HUDEP-2 (cell line): ENCODE results near the gene PAOX.
A peak's percentile ranks its signal among the peaks of the same experiment; 100 is the strongest.

Experiments used
- DNase-seq, 76 experiments: peaks; one replicate each; lab custom pipeline; 2025; ENCODE audit not compliant: unreplicated experiment in 76 of 76; lab: John Stamatoyannopoulos, UW

PAOX gene

DNA sequence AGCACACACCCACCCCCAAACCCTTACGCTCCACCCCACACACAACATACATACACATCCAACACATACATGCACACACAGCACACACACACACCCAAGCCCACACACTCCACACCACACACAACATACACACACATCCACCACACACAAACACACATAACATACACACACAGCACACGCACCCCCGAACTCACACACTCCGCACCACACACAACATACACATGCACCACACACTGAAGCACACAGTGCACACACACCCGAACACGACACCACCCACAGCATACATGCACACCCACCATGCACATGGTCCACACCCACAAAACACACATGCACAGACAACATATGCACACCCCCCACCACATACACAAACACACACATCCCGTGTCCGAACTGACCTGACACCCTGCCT, 29.9 kb upstream of the PAOX start:
- DNase-seq, result no peak

GRCh38 chr10:133349577-133350011, 29.5 kb upstream of the PAOX start:
- DNase-seq, result no peak

DNA sequence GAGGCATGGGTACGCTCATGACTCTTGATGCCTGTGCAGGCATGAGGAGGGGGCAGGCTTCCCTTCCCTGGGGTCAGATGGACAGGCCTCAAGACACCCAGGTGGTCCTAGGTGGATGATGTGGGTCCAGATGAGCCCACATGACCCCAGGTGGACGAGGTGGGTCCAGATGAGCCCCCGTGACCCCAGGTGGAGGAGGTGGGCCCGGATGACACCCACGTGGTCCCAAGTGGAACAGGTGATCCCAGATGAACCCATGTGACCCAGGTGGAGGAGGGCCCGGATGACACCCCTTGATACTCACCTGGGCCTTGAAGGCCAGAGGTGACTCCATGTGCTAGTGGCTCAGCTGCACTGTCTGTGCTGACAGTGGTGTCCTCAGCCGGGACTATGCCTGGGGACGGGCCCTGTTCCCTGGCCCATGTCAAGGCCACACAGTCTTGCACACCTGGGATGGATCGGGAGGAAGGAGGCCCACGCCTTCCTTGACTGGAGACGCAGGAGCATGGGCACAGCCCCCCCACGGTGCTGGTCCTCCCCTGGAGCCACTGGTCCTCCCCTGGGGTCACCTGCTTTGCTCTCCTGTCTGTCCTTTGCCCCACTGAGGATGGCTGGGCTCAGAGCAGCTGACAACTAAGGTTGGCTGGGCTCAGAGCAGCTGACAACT, 28.6 kb upstream of the PAOX start:
- no peak for DNase-seq

GRCh38 chr10:133350950-133351329, 28.1 kb upstream of the PAOX start:
- DNase-seq, result no peak

DNA sequence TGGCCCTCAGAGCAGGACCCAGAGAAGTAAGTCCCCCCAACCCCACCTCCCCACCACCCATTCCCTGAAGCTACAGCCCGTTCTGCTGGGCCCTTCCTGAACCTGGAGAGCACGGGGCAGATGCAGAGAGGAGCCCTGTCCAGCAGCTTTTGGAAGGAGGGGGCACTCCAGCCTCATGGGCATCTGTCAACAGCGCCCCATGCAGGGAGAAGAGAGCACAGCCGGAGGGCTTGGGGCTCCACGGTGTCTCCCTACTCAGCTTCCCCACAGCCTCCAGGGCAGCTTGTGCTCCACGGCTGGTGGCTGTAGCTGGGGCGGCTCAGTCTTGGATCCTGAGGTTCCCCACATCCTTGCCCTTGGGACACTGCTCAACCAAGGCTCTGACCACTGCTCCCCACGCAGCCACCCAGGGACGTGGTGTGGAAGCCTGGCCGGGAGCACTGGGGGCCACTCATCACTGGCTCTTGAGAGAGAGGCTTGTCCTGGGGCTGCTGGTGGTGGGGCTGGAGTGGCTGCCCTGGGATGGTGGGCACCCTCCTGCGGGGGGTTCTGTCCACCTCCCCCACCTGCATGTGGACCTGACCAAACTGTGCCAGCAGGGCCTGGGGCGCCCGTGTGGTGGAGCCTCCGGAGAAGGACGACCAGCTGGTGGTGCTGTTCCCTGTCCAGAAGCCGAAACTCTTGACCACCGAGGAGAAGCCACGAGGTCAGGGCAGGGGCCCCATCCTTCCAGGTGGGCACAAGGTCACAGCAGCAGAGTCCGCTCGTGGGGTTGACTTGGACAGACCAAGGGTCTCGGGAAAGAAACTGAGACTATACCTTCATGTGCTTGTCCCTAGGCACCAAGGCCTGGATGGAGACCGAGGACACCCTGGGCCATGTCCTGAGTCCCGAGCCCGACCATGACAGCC, 27.4 kb upstream of the PAOX start:
- DNase-seq, result peak in 3 of 76 experiments; percentile 10 to 20 (median 10)

DNA sequence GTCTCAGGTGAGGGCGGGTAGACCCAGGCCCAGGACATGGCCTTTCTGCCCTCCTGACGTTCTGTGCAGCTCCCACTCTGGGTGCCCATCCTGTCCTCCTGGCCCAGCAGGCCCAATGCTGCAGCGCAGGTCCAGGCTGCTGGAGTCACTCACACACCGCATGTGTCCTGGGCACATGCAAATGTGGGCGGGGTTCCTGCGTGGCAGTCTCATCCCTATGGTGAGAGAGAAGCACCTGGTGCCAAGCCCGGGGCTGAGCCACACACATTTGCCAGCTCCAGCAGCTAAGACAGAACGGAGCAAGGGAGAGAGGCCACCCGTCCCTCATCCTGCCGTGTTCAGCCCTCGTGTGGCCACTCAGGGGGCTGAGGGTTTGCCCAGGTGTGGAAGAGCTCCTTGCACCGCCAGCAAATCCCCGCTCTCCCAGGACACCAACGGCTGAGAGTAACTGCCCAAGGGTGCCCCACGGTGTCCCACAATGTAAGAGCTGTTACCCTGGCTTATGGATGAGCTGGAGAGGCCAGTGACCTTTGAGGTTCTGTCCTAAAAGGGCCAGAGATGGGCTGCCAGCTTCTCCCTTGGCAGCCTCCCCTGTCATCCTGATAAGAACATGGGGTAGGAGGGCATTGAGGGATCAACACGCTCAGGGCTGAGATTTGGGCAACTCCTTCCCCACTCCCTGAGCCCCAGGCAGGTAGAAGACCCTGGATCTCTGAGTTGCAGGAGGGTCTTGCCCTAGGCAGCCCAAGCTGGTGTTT, 25.7 kb upstream of the PAOX start:
- no peak for DNase-seq

GRCh38 chr10:133353988-133354605, 25.0 kb upstream of the PAOX start:
- no peak for DNase-seq

DNA sequence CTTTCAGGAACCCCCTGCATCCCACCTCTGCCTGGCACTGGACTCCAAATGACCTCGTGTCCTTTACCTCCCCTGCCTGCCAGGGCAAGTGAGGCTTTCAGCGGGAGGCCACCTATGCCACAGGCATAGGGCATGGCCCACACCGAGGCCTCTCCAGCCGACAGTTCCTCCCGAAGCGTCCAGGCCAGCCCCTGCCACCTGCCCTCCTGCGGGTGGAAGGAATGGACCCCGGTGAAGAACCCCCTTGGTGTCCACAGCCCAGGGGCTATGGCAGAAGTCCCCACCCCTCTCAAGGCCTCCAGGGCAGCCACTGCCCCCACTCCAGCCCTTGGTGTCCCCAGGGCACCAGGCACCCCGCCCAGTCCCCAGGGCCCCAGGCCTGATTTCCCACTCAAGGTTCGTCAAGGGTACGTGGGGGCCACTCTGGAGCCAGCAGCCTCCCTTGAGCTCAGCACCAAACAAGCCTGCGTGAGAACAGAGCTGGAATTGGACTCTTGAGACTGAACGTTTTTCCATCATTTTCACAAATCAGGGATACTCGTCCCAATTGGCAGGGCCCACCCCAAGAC, 24.3 kb upstream of the PAOX start:
- DNase-seq, result no peak

DNA sequence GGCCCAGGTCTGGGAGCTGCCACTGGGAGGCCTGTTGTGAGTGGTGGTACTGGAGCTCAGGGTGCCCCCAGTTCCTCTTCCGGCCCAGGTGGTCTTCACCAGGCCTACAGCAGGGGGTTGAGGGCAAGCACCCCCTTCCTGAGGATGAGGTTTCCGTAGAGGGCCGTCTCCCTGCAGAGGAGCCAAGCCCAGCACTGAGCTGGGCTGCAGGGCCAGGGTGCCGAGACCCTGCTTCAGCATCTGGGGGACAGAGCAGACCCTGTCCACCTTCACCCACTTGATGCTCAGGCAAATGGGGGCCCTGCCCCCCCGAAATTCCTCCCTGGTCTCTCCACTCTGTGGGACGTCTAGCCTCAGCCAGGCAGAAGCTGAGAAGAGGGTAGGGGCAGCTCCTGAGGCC, 23.8 kb upstream of the PAOX start:
- DNase-seq, result no peak

DNA sequence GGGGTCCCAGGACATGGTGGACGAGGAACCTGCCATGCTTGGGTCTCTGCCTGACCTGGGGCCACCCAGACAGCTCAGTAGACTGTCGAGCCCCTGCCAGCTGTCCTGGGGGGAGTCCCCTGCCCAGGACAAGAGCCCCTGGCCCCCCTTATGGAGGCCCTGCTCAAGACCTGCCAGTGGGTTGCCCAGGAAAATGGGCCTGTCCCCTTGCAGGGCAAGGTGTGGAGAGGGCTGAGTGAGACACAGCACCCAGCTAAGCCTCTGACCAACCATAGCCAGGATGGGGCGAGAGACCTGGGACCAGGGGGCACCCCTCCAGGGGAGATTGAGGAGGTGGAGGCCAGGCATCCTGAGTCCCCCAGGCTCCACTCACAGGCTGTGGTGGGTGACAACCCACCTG, 23.1 kb upstream of the PAOX start:
- no peak for DNase-seq

GRCh38 chr10:133356549-133357284, 22.3 kb upstream of the PAOX start:
- peak in 1 of 76 experiments; percentile 43 for DNase-seq

DNA sequence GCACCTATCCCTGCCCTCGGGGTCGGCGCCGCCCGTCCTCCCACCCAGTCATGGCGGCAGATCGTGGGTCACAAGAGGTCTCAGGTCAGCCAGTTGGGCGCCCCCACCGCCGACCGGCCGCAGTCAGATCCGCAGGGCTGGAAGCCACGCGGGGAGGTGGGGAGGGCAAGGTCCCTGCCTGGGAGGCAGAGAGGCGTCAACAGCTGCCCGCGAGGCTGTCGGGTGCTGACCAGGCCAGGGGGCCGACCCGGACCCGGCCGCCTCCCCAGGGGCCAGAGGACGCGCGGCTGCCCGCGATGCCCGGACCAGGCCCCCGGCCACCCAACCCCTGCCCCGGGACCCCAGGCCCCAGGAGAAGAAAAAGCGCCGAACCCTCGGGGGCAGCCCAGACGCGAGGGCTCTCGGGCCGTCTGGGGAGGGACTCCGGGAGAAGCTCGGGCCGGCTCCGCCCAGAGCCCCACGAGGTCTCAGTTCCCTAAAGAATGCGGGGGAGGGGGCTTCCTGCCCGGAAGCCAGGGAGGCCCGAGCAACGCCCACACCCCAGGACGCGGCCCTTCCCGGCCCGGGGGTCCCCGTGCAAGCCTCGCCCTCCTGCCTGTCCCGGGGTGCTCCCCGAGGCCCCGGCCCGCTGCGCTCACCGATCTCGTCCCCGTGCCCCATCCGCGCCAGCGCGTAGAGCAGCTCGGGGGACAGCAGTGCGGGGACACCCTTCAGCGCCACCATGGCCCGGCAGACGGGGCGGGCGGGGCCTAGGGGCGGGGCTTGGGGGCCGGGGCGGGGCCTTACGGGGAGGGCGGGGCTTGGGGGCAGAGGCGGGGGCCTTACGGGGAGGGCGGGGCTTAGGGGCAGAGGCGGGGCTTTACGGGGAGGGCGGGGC, 21.5 kb upstream of the PAOX start, which contains the start of gene FUOM:
TSS of gene FUOM (minus strand) at position 735 of the 877 bp plus-strand sequence. CDS start at position 723, 12 bp downstream.
- DNase-seq, result peak in 61 of 76 experiments; percentile 6 to 82 (median 57)

DNA sequence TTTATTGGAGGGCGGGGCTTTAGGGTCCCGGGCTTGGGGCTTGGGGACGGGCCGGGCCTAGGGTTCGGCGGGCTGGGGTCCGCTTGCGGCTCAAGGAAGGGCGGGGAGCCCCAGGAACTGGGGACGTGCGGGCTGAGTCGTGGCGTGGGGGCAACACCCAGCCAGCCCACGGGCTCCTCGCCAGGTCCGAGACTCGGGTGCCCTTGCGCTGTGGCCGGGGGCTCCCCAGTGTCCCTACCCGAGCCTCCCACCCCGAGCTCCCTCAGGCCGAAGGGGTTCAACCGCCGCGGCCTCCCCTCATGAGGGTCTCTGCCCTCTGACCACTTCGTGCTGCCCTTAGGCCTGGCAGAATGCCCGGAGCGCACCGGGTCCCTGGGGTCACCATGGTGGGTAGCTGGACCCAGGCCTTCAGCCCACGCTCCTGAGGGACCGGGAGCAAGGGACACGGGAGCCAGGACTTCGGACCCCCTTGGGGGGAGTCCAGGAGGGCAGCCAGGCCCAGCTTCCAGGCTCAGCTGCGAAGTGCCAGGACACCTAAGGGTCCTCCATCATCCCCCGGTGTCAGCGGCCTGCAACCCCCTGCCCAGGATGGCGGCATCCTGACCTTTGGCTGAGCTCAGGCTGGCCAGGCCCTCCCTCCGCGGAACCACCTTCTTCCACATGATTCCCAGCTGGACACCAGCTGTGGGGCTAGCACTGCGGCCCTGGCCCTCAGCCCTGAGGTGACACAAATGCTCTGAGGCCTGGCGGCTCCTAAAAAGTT, 20.7 kb upstream of the PAOX start:
- DNase-seq, result no peak

DNA sequence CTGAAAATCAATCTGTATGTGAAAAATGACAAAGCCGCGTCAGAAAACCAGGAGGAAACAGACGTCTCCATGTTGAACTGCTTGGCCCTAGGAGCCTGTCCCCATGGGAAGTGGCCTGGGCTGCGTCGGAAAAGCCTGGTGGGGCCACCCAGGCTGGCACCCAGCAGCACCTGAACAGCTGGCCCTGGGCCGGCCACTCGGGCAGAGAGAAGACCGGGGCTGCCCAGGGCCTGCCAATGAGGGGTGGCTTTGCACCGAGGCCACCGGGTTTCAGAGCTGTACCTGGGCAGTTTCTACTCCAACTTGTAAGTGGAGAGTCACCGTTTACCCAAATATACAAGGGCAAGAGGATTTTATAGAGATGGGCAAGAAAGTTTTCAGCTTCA, 20.1 kb upstream of the PAOX start:
- no peak for DNase-seq

DNA sequence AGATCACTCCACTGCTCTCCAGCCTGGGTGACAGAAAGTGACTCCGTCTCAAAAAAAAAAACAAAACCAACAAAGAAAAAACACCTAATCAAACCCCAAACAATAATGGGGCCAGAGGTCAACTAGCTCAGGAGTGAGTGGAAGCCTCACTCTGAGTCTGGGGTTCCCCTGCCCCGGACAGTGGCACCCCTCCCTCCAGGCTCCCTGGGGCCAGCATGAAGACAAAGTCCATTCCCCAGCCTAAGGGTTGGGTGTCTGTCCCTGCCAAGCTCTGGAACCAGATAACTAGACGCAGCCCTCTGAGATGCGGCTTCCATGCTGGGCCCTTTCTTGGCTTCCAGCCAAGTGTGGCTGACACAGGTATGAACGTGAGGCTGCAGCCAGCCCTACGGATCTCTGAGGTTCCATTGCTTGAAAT, 19.5 kb upstream of the PAOX start:
- peak in 68 of 76 experiments; percentile 7 to 80 (median 55) for DNase-seq

DNA sequence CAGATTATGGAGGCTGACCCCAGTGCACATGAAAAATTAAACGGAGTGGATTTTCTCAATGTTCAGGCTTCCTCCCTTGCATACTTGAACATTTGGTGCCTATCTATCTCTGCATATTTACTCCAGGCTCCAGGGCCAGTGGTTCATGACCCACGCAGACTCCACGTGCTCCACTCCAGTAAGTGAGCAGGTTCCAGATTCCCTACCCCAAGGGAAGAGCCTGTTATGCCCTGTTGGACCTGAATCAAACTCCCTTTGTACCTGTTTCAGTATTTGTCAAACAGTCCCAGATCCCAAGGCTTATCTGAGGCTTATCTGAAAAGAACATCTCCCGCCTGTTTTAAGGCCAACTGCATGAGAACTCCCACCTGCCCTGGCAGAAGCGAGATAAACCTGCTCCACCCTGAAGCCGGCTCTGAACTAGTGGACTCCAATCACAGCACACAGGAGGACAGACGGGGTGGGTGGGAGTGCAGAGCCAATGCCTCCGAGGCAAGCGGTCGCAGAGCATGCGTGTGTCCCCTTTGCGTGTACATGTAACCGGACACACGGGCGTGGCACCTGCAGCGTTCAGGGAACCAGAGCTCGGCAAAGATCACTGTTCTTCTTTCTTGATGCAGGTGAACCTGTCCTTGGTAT, 19.0 kb upstream of the PAOX start:
- DNase-seq, result peak in 66 of 76 experiments; percentile 3 to 80 (median 54)

DNA sequence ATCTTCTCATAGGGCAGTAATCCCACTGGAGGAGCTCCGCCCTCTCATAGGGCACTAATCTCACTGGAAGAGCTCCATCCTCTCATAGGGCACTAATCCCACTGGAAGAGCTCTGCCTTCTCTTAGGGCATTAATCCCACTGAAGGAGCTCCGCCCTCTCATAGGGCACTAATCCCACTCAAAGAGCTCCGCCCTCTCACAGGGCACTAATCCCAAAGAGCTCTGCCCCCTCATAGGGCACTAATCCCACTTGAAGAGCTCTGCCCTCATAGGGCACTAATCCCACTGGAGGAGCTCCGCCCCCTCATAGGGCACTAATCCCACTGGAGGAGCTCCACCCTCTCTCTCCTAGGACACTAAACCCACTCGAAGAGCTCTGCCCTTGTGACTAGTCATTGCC, 17.8 kb upstream of the PAOX start:
- no peak for DNase-seq
